ENCODE results near the gene NDUFB3. TPM values are rescaled to one million over a fixed set of nuclear protein-coding genes. Genes with fewer than 3 reads are reported as not detected.

NDUFB3 gene
- total and polyA plus RNA-seq, 8 donors = 14.8 to 42.5 (median 26.6) TPM

GRCh38 chr2:201090574-201090973 lies 18.8 kb downstream of the NDUFB3 start:
- Histone ChIP-seq H3K4me1 (no peaks in the 10 kb centered on the region), H3K27me3 (no peaks in the 10 kb centered on the region), H3K4me3 (no peak overlapping the region), H3K9me3 (no peaks in the 10 kb centered on the region), H3K27ac (no peak overlapping the region), H3K36me3 (peaks cover 0 to 1% (median 0%) of the 10 kb centered on the region in 3 donors)
- DNase-seq (no peak), FAIRE-seq (no peak), ATAC-seq (no peak)
- intact Hi-C loops (cut with DNase I) = no loop called here
- TF ChIP-seq CTCF (IDR thresholded peaks at IDR 0.05) = no peak
- 85 to 90% methylated on average over 4 of the region's 4 CpGs for whole genome bisulfite sequencing, 2 donors

DNA sequence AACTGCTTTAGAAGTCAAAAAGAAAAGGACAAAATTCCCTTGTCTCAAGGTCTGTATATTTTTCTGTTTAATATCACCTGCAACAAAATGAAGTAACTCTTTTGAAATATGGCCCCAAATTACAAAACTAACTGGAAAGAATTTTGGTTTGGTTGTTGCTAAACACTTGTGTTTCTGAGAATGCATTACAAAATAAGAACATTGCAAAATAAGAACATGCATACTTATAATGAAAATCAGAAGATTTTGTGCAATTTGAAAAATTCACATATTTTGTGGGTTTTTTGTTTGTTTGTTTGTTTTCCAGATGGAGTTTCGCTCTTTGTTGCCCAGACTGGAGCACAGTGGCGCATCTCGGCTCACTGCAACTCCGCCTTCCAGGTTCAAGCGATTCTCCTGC lies 21.8 kb downstream of the NDUFB3 start:
- WGBS, 2 donors = 96 to 98% methylated on average over 5 of the region's 5 CpGs
- DNase-seq (no peak), FAIRE-seq (no peak), ATAC-seq (no peak)
- H3K27ac ChIP-seq = no peak overlapping the region
- no peaks in the 10 kb centered on the region for H3K4me1 ChIP-seq
- no peaks in the 10 kb centered on the region for H3K9me3 ChIP-seq
- H3K36me3 ChIP-seq = no peaks in the 10 kb centered on the region
- H3K4me3 ChIP-seq = no peak overlapping the region
- TF ChIP-seq CTCF (IDR thresholded peaks at IDR 0.05) = no peak
- no peaks in the 10 kb centered on the region for H3K27me3 ChIP-seq
- intact Hi-C loops (cut with DNase I) = no loop called here

DNA sequence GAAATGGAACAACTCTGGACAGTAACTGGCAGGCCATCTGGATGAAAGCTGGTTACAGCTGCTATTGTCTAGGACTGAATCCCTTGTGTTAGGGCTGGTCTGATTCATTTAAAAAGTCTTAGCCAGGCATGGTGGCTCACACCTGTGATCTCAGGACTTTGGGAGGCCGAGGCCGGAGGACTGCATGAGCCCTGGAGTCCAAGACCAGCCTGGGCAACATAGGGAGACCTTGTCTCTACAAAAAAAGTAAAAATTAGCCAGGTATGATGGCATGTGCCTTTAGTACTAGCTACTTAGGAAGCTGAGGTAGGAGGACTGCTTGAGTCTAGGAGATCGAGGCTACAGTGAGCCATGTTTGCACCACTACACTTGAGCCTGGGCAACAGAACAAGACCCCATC lies 28.7 kb downstream of the NDUFB3 start:
- TF ChIP-seq CTCF (IDR thresholded peaks at IDR 0.05) = no peak
- no peak overlapping the region for H3K27ac ChIP-seq
- intact Hi-C loops (cut with DNase I) = no loop called here
- no peak for ATAC-seq
- DNase-seq = no peak
- no peak overlapping the region for H3K4me3 ChIP-seq
- no peaks in the 10 kb centered on the region for H3K27me3 ChIP-seq
- WGBS, 2 donors = 98% methylated on average over 3 of the region's 3 CpGs
- H3K36me3 ChIP-seq = no peaks in the 10 kb centered on the region
- H3K9me3 ChIP-seq = no peaks in the 10 kb centered on the region
- no peak for FAIRE-seq
- H3K4me1 ChIP-seq = no peaks in the 10 kb centered on the region

DNA sequence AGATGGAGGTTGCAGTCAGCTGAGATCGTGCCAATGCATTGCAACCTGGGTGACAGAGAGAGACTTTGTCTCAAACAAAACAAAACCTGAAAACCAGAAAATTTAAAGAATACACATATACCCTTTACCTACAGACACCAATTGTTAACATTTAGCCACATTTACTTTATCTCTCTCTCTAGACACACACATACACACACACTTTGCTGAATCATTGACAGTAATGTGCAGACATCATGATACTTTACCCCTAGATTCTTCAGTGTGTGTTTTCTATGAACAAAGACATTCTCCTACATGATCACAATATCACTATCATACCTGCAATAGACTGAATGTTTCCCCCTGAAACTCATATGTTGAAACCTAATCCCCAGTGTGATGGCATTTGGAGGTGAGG lies 34.0 kb downstream of the NDUFB3 start:
- FAIRE-seq (no peak), DNase-seq (no peak), ATAC-seq (no peak)
- H3K4me1 ChIP-seq = no peaks in the 10 kb centered on the region
- no peak for TF ChIP-seq CTCF (IDR thresholded peaks at IDR 0.05)
- H3K9me3 ChIP-seq = no peaks in the 10 kb centered on the region
- H3K27ac ChIP-seq = no peak overlapping the region
- no peaks in the 10 kb centered on the region for H3K36me3 ChIP-seq
- no peak overlapping the region for H3K4me3 ChIP-seq
- intact Hi-C loops (cut with DNase I) = no loop called here
- WGBS, 2 donors = 96 to 100% methylated on average over 1 of the region's 1 CpG
- H3K27me3 ChIP-seq = no peaks in the 10 kb centered on the region

DNA sequence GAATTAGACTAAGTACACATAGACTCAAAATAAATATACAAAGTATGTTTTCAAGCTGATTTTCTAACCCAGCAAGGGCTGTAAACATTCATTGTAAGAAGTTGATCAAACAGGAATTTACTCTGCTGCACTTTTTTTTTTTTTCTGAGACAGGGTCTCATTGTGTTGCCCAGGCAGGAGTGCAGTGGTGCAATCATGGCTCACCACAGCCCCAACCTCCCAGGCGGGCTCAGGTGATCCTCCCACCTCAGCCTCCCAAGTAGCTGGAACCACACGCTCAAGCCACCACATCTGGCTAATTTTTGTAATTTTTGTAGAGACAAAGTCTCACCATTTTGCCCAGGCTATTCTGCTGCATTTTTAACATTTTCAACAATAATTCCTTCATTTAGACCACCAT lies 35.8 kb downstream of the NDUFB3 start:
- TF ChIP-seq CTCF (IDR thresholded peaks at IDR 0.05) = no peak
- 89 to 100% methylated on average over 2 of the region's 2 CpGs for WGBS, 2 donors
- Histone ChIP-seq H3K27ac (no peak overlapping the region), H3K4me3 (no peak overlapping the region), H3K9me3 (no peaks in the 10 kb centered on the region), H3K4me1 (no peaks in the 10 kb centered on the region), H3K27me3 (no peaks in the 10 kb centered on the region), H3K36me3 (no peaks in the 10 kb centered on the region)
- ATAC-seq (no peak), FAIRE-seq (no peak), DNase-seq (no peak)
- intact Hi-C loops (cut with DNase I) = no loop called here

Data from pancreas (tissue), 10 donors.